Spleen (tissue), 13 donors: ENCODE results near the gene CACNA1C. TPM values are rescaled to one million over a fixed set of nuclear protein-coding genes. Genes with fewer than 3 reads are reported as not detected.

Experiments used
- DNase-seq: peaks from one replicate; pipeline ENCODE4 v3.0.0-alpha.2; 2020
- H3K27ac ChIP-seq, 8 donors: fragments of 200-600 bp; sonication (generic) in 7 of 8; 1 replicate in 4 of 8; 2 replicates in 4 of 8; pipeline versions ENCODE4 v1.5.0 to v1.8.0; 2016 to 2021; ENCODE audit warnings: inconsistent platforms in 4 of 8, mild to moderate bottlenecking in 4 of 8, moderate library complexity in 1 of 8
- H3K27me3 ChIP-seq, 7 donors: fragments of 200-600 bp; sonication (generic) in 6 of 7; replicated peaks in 1 of 7; 1 replicate in 4 of 7; 2 replicates in 3 of 7; pipeline versions ENCODE4 v1.5.0 to v1.8.0; 2016 to 2021; ENCODE audit warnings: inconsistent platforms in 3 of 7, mild to moderate bottlenecking in 1 of 7
- H3K36me3 ChIP-seq, 6 donors: fragments of 200-600 bp; sonication (generic) in 5 of 6; 1 replicate in 4 of 6; 2 replicates in 2 of 6; pipeline versions ENCODE4 v1.5.0 to v1.8.0; 2016 to 2021; ENCODE audit warnings: inconsistent platforms in 2 of 6
- H3K4me1 ChIP-seq, 6 donors: fragments of 200-600 bp; sonication (generic) in 5 of 6; 1 replicate in 3 of 6; 2 replicates in 3 of 6; pipeline versions ENCODE4 v1.5.0 to v1.8.0; 2016 to 2021; ENCODE audit warnings: inconsistent platforms in 3 of 6
- H3K4me3 ChIP-seq, 8 donors: fragments of 200-600 bp; sonication (generic) in 7 of 8; 1 replicate in 4 of 8; 2 replicates in 4 of 8; pipeline versions ENCODE4 v1.5.0 to v1.8.0; 2016 to 2021; ENCODE audit warnings: inconsistent platforms in 4 of 8, mild to moderate bottlenecking in 4 of 8, moderate library complexity in 2 of 8
- H3K9me3 ChIP-seq, 8 donors: fragments of 200-600 bp; sonication (generic) in 7 of 8; 1 replicate in 4 of 8; 2 replicates in 4 of 8; pipeline versions ENCODE4 v1.5.0 to v1.8.0; 2016 to 2021; ENCODE audit warnings: inconsistent platforms in 4 of 8
- POLR2A ChIP-seq, 3 donors: fragments of 450-650 bp; IDR thresholded peaks; one replicate each; pipeline ENCODE4 v1.5.1; 2017; ENCODE audit warnings: antibody characterized with exemption in 3 of 3, mild to moderate bottlenecking in 1 of 3
- POLR2AphosphoS5 ChIP-seq, 3 donors: sonication (generic); formaldehyde crosslinking; IDR thresholded peaks; one replicate each; pipeline ENCODE4 v1.5.1; 2017; ENCODE audit warnings: antibody characterized with exemption in 3 of 3
- WGBS, 5 donors: extraction: QIAGEN DNeasy Blood & Tissue Kit in 3 of 5; methylation state at CpG; one replicate each; pipeline versions ENCODE4 v1.1.5 to v1.1.7; 2013 to 2018; 5-methylcytosine and 5-hydroxymethylcytosine counted together
- intact Hi-C: fragments of 100-400 bp; cut with DNase I; formaldehyde crosslinking; loops from one replicate; pipeline ENCODE4 v1.15.0; 2023; ENCODE audit warnings: low total_unique reads
- long read RNA-seq, 2 donors: transcript quantifications; one replicate each; lab custom pipeline, GENCODE V29; 2026
- polyA plus RNA-seq, 3 donors: library from polyadenylated mRNA; stranded (reverse); fragments of 200-250 nt; gene quantifications; one replicate each; pipeline ENCODE4 v1.2.1, GENCODE V29; 2013
- total RNA-seq, 7 donors: library from RNA; depleted of rRNA in 3 of 7; stranded (reverse); fragments of >200 nt in 3 of 7; fragmentation: NEBNext Ultra II Directional in 4 of 7; extraction: Animal tissue kit (Norgen Biotek cat#: 25700) in 4 of 7; gene quantifications; one replicate each; pipeline versions ENCODE4 v1.1.0 to v1.2.1, GENCODE V29; 2016 to 2021
- TF ChIP-seq, protein P1 (sequence below), 11 experiments: fragments of 200-600 bp in 7 of 11; fragments of 450-650 bp in 4 of 11; sonication (generic) in 4 of 11; IDR thresholded peaks in 8 of 11; conservative IDR thresholded peaks in 3 of 11; 1 replicate in 7 of 11; 2 replicates in 4 of 11; pipeline versions ENCODE4 v1.4.0 to v1.8.0; 2016 to 2021; ENCODE audit warnings: antibody characterized with exemption in 11 of 11, inconsistent platforms in 4 of 11, mild to moderate bottlenecking in 1 of 11
- donor health status: healthy with polysubstance abuse.
- donor health status: DM: no; HTN: no; CAD: no; lungs with moderate emphysema.
- donor health status: DM: no; HTN: no; CAD: no.
- donor health status: Bipolar disorder and iron deficiency.
- donor health status: healthy.
- donor health status: DM: no; HTN: no; CAD: no.
- donor health status: DM: yes; HTN: yes; CAD: no.

Gene CACNA1C
- total RNA-seq (10 to 100 TPM; 13.5 to 27.6 (median 23.5) TPM), polyA plus RNA-seq (1 to 10 TPM in 2 of 3 donors, under 1 TPM in 1; 0.67 to 3.7 (median 1.5) TPM)
- long read RNA-seq, donor 1, result 0 reads
- long read RNA-seq, donor 2, result 0 reads

DNA sequence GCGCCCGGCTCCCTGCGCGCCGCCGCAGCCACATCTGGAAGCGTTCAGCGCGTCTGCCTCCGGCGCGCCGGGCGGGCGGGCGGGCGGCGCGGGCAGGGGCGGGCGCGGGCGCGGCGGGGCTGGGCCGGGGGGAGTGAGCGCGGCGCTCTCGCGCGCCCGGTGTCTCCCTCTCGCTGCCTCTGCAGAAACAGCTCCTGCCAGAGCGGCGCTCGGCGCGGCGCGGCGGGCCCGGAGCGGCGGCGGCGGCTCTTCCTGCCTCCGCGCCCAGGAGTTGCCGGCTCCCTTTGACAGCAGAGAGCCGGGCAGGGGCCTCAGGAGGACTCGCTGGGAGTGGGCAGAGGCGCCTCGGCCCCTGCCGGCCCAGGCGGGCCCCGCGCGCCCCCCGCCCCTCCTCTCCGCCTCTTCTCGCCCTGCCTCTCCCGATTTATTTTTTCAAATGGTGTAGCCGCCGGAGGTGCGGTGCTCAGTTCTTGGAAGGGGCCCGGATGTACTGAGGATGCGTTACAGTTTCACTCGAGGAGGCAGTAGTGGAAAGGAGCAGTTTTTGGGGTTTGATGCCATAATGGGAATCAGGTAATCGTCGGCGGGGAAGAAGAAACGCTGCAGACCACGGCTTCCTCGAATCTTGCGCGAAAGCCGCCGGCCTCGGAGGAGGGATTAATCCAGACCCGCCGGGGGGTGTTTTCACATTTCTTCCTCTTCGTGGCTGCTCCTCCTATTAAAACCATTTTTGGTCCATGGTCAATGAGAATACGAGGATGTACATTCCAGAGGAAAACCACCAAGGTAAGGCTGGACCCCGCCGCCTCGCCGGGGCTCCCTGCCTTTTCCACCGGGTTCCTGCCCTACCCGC, at the start of gene CACNA1C:
Gene CACNA1C (plus strand): TSS at position 162 of the 853 bp plus-strand sequence. CDS start 576 bp downstream, at position 738.
- Histone ChIP-seq H3K9me3 (no peaks in the 10 kb centered on the region), H3K4me3 (peak within 1 kb of the TSS; percentile 36 to 75 (median 52)), H3K27me3 (peaks cover 0 to 71% (median 29%) of the 10 kb centered on the region in 7 donors), H3K4me1 (peaks cover 2 to 55% (median 19%) of the 10 kb centered on the region in 6 donors), H3K36me3 (no peaks in the 10 kb centered on the region), H3K27ac (peak within 1 kb of the TSS in 7 of 8 donors; percentile 46 to 80 (median 72))
- 0 to 1% (median 1%) methylated on average over 35 to 90 of the region's 90 CpGs for WGBS, 5 donors
- DNase-seq, result peak; percentile 82
- intact Hi-C loops, result loop anchor here (10.0 kb wide), 2 partner anchors 232 to 532 kb away; no protein-coding TSS in a partner anchor
- TF ChIP-seq POLR2AphosphoS5 (IDR thresholded peaks at IDR 0.05) (peak in 2 of 3 donors; percentile 57 to 59), POLR2A (IDR thresholded peaks at IDR 0.05) (no peak)
- TF ChIP-seq, protein P1, sequence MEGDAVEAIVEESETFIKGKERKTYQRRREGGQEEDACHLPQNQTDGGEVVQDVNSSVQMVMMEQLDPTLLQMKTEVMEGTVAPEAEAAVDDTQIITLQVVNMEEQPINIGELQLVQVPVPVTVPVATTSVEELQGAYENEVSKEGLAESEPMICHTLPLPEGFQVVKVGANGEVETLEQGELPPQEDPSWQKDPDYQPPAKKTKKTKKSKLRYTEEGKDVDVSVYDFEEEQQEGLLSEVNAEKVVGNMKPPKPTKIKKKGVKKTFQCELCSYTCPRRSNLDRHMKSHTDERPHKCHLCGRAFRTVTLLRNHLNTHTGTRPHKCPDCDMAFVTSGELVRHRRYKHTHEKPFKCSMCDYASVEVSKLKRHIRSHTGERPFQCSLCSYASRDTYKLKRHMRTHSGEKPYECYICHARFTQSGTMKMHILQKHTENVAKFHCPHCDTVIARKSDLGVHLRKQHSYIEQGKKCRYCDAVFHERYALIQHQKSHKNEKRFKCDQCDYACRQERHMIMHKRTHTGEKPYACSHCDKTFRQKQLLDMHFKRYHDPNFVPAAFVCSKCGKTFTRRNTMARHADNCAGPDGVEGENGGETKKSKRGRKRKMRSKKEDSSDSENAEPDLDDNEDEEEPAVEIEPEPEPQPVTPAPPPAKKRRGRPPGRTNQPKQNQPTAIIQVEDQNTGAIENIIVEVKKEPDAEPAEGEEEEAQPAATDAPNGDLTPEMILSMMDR (IDR thresholded peaks at IDR 0.05 in 8 of 11, conservative IDR thresholded peaks at IDR 0.05 in 3 of 11), result peak in 7 of 11 experiments; percentile 15 to 59 (median 36)

DNA sequence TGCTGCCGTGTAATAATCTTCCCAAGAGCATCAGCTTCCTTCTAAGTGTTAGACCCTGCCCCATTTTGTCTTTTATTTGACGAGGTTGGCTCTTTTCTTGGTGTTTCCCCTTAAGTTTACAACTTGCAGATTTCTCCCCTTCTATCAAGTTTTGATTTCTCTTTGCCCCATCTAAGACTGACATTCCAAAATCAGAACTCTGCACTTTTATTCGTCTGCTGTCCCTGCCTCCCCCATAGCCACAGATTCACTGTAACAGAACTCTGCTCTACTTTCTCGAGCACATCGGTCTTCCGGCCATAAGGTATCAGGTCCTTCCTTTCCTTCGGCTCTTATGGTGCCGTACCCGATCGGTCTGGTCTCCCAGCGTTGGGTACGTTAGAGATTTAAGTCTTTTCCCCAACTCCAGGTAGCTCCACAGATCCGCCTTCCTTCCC, 49.1 kb upstream of the CACNA1C start:
- H3K4me3 ChIP-seq, result peak overlapping the region; percentile 69 to 90 (median 84)
- H3K27ac ChIP-seq, result peak overlapping the region; percentile 83 to 95 (median 91)
- no peak for TF ChIP-seq POLR2A (IDR thresholded peaks at IDR 0.05)
- no peak for TF ChIP-seq POLR2AphosphoS5 (IDR thresholded peaks at IDR 0.05)
- TF ChIP-seq, protein P1 (IDR thresholded peaks at IDR 0.05 in 8 of 11, conservative IDR thresholded peaks at IDR 0.05 in 3 of 11), result no peak
- peaks cover 17 to 56% (median 31%) of the 10 kb centered on the region in 6 donors for H3K4me1 ChIP-seq
- intact Hi-C loops, result no loop called here
- H3K27me3 ChIP-seq, result no peaks in the 10 kb centered on the region
- no peak for DNase-seq
- 0 to 1% (median 0%) methylated on average over 13 of the region's 13 CpGs for WGBS, 5 donors
- no peaks in the 10 kb centered on the region for H3K9me3 ChIP-seq
- H3K36me3 ChIP-seq, result no peaks in the 10 kb centered on the region

DNA sequence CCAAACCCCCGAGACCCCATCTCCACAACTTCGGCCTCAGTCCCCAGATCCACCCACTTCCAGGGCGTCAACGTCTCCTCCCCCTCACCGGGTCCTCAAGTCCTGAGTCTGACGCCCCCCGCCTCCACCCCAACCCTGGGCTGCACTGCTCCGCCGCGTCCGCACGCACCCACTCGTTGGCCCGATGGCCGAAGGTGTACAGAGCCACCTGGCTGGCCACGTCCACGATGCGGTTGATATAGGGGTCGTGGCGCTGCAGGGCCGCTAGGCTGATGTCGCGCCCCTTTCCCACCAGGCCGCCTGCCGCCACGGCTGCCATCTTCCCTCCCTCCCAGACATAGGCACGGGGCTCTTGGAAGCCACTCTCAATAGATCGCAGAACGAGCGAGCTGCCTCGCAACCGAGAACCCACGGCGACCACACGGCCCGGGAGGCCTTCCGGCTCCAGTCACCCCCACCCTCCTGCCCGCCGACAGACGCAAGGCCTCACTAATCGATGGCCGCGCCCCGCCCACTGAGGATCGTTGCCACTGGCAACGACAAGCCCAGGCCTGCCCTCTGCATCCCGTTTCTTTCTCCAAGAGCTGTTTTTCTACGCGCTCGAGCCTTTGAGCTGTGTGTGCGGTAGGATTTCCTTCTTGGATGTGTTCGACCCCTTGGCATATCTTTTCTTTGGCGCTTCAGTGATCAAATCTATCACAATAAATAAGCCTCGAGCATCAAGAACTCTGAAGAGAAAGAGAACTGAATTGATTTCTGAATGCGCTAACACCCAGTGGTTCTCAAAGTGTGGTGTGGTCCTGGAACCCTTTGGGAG, 48.5 kb upstream of the CACNA1C start, which contains the start of gene DCP1B:
Gene DCP1B (minus strand): TSS at position 345 of the 817 bp plus-strand sequence. CDS start 26 bp downstream, at position 319.
- Histone ChIP-seq H3K4me3 (peak within 1 kb of the TSS; percentile 69 to 90 (median 84)), H3K4me1 (peaks cover 17 to 50% (median 31%) of the 10 kb centered on the region in 6 donors), H3K9me3 (no peaks in the 10 kb centered on the region), H3K36me3 (no peaks in the 10 kb centered on the region), H3K27me3 (no peaks in the 10 kb centered on the region), H3K27ac (peak within 1 kb of the TSS; percentile 83 to 95 (median 91))
- intact Hi-C loops, result no loop called here
- peak; percentile 89 to 94 (median 93) for TF ChIP-seq POLR2AphosphoS5 (IDR thresholded peaks at IDR 0.05)
- TF ChIP-seq POLR2A (IDR thresholded peaks at IDR 0.05), result no peak
- TF ChIP-seq, protein P1 (IDR thresholded peaks at IDR 0.05 in 8 of 11, conservative IDR thresholded peaks at IDR 0.05 in 3 of 11), result peak in 2 of 11 experiments; percentile 15 to 23
- 4 to 7% (median 5%) methylated on average over 37 to 55 of the region's 55 CpGs for WGBS, 5 donors
- DNase-seq, result peak; percentile 99
